RWPE2 (cell line): ENCODE measurements around the gene ZNF433.
A peak's percentile ranks its signal among the peaks of the same experiment; 100 is the strongest.

Experiments
- ATAC-seq: fragments of 200-7000 bp; cut with Tn5 transposase; 3 replicates; pipeline ENCODE4 v1.9.1; 2021; ENCODE audit warnings: low read depth
- DNase-seq: peaks from one replicate; pipeline ENCODE4 v3.0.0-alpha.2; 2020; ENCODE audit warnings: low spot score
- H3K27ac ChIP-seq: fragments of 450-650 bp; 2 replicates; pipeline ENCODE4 v1.5.1; 2017; ENCODE audit warnings: mild to moderate bottlenecking; ENCODE audit not compliant: poor library complexity, severe bottlenecking
- H3K27me3 ChIP-seq: fragments of 250-450 bp; sonication (Bioruptor Pico); 2 replicates; pipeline ENCODE4 v1.5.1; 2021; ENCODE audit warnings: mild to moderate bottlenecking, moderate library complexity; ENCODE audit not compliant: insufficient read depth, poor library complexity, severe bottlenecking
- H3K36me3 ChIP-seq: fragments of 250-450 bp; sonication (Bioruptor Pico); 2 replicates; pipeline ENCODE4 v1.5.1; 2020; ENCODE audit warnings: low read depth, mild to moderate bottlenecking, moderate library complexity
- H3K4me1 ChIP-seq: fragments of 250-450 bp; sonication (Bioruptor Pico); 2 replicates; pipeline ENCODE4 v1.5.1; 2021; ENCODE audit warnings: mild to moderate bottlenecking, moderate library complexity; ENCODE audit not compliant: insufficient read depth, poor library complexity, severe bottlenecking
- H3K4me3 ChIP-seq: fragments of 250-450 bp; sonication (Bioruptor Pico); 2 replicates; pipeline ENCODE4 v1.5.1; 2021; ENCODE audit warnings: mild to moderate bottlenecking, moderate library complexity; ENCODE audit not compliant: severe bottlenecking
- H3K9me3 ChIP-seq: fragments of 250-450 bp; sonication (Bioruptor Pico); 2 replicates; pipeline ENCODE4 v1.5.1; 2021; ENCODE audit warnings: mild to moderate bottlenecking, moderate library complexity; ENCODE audit not compliant: severe bottlenecking
- CTCF ChIP-seq: fragments of 450-650 bp; IDR thresholded peaks from one replicate; pipeline ENCODE4 v1.5.1; 2017; ENCODE audit warnings: mild to moderate bottlenecking, moderate library complexity; ENCODE audit not compliant: poor library complexity, severe bottlenecking

Gene ZNF433

DNA sequence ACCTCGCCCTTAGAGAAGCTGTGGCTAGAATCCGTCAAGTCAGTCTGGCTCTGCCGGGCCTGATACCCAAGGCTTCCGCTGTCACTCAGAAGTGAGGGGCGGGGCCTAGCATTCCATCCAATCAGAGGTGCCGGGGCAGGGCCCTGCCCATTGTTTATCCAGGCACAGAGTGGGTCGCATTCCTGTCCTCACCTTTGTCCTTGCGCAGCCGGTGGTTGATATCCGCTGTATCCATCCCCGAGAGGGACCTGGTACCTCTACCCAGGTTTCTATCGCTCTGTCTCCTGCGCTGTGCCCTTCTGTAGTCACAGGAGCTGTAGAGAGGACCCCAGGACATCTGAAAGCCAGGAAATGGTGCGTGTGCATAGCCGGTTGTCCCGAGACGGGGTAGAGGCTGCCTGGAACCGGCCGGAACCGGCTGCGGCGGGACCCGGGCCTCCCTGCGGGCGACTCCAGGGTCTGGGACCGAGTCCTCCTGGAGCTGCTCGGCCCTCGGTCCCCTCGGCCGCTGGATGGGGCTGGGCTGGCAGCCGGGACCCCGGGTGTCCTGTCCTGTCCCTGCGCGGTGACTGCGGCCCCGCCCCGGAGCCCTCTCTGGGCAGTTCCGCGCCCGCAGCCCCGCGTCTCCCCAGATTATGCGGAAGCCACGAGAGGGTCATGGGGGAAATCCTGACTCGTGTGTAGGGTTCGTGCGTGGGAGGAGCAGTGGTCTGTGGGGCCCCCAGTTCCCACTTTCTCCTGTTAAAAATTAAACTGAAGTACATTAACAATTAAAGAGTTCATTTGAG lies 70.4 kb downstream of the ZNF433 start, which contains the start of gene ZNF763:
TSS of gene ZNF763 (plus strand) at position 183 of the 788 bp plus-strand sequence. CDS start at position 352, 169 bp downstream.
- DNase-seq, result peak; percentile 85
- no peak for TF ChIP-seq CTCF
- H3K27me3 ChIP-seq, result no peaks in the 10 kb centered on the region
- H3K36me3 ChIP-seq, result no peaks in the 10 kb centered on the region
- no peaks in the 10 kb centered on the region for H3K9me3 ChIP-seq
- ATAC-seq, result peak; percentile 97
- H3K27ac ChIP-seq, result peak within 1 kb of the TSS; percentile 43
- H3K4me1 ChIP-seq, result no peaks in the 10 kb centered on the region
- peak within 1 kb of the TSS; percentile 47 for H3K4me3 ChIP-seq
